ENCODE measurements around the gene EIF1B.

Gene EIF1B

DNA sequence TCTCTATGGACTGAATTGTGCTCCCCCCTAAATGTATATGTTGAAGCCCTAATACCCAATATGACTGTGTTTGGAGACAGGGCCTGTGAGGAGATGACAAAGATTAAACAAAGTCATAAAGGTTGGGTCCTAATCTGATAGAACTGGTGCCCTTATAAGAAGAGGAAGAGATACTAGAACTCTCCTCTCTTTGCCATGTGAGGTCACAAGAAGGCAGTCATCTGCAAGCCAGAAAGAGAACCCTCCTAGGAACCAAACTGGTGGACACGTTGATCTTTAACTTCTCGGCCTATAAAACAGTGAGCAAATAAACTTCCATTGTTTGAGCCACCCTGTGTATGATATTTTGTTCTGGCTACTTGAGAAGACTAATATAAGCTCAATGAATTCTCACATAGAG is 45.9 kb downstream of the EIF1B start:
- H3K4me2 ChIP-seq: no peak overlapping the region
- H3K36me3 ChIP-seq: no peaks in the 10 kb centered on the region
- H3K9me3 ChIP-seq (replicated peaks in 1 of 11): peaks cover 10 to 24% (median 18%) of the 10 kb centered on the region in 11 experiments
- H3K9ac ChIP-seq: no peak overlapping the region
- no peaks in the 10 kb centered on the region for H4K20me1 ChIP-seq
- H3K4me3 ChIP-seq: no peak overlapping the region
- H3K27ac ChIP-seq: no peak overlapping the region
- H3K4me1 ChIP-seq: no peaks in the 10 kb centered on the region
- TF ChIP-seq Cebpa-rat (IDR thresholded peaks at IDR 0.05): no peak
- no peaks in the 10 kb centered on the region for H3K27me3 ChIP-seq

DNA sequence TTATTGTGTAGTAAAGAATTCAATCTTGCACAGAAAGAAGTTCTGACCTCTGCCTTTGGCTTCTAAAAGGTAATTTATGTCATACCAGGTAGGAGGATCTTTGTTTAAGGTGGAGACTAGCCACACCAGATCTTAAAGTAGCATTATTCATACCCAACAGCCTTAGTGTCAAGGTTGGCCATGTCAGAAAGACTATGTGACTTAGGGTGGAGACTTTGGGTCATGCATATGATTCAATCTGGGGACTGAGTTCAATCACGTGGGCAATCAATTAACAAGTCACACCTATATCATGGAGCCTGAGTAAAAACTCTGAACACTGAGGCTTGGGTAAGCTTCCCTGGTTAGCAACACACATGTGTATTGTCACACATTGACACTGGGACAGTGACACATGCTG is 48.9 kb downstream of the EIF1B start:
- no peak overlapping the region for H3K27ac ChIP-seq
- H3K4me2 ChIP-seq: no peak overlapping the region
- no peaks in the 10 kb centered on the region for H3K4me1 ChIP-seq
- no peaks in the 10 kb centered on the region for H3K27me3 ChIP-seq
- no peak overlapping the region for H3K4me3 ChIP-seq
- no peaks in the 10 kb centered on the region for H4K20me1 ChIP-seq
- TF ChIP-seq Cebpa-rat (IDR thresholded peaks at IDR 0.05): no peak
- H3K9ac ChIP-seq: no peak overlapping the region
- no peaks in the 10 kb centered on the region for H3K36me3 ChIP-seq
- H3K9me3 ChIP-seq (replicated peaks in 1 of 11): peaks cover 0 to 9% (median 0%) of the 10 kb centered on the region in 11 experiments; a peak in 4 of 22 replicates

Data from BLaER1 treated with 17β-estradiol and CSF1 and Interleukin-3, amounts not matched to agents 10 nM and 100 nM (cell line).